ENCODE measurements around the gene RIBC1. TPM values are rescaled to one million over a fixed set of nuclear protein-coding genes. Genes with fewer than 3 reads are reported as not detected.

RIBC1 gene
- total and polyA plus RNA-seq, 9 of the 15 experiments (the other 6 are each of a cell fraction or from before 2014, with no cell fraction given), result 0.07 to 0.51 (median 0.44) TPM

DNA sequence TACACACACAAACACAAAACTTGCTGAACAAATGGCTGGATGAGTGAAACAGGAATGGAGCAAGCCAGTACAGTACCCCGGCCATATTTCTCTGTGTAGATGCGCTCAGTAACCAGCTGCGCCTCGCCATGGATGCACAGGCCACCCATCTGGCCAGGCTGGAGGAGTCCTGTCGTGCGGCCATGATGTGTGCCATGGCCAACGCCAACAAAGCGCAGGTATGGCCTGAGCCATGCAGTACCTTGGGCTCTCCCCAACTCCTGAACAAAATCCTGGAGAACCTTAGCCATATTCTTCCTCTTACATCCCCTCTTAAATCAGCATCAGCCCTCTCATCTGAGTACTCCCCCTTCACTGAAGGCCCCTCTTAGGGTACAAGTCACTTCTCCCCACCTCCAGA lies 7.1 kb downstream of the RIBC1 start:
- no peak overlapping the region for H2AFZ ChIP-seq (ENCODE audit: low read depth, low read length)
- H3K4me1 ChIP-seq (replicated peaks in 1 of 2; ENCODE audit: control insufficient read depth in 2 of 2, insufficient read depth in 2 of 2, low read length in 2 of 2), result peaks cover 3 to 5% of the 10 kb centered on the region in 2 experiments; a peak in 3 of 5 replicates
- H3K36me3 ChIP-seq (ENCODE audit: control insufficient read depth, insufficient read depth, low read length), result peaks cover 34% of the 10 kb centered on the region; the same call in 2 of the 3 replicates
- no peaks in the 10 kb centered on the region for H4K20me1 ChIP-seq (replicated peaks; ENCODE audit: control insufficient read depth, insufficient read depth, low read length)
- H3K4me3 ChIP-seq, result no peak overlapping the region
- no peak for FAIRE-seq
- intact Hi-C loops (cut with micrococcal nuclease), result no loop called here
- 95% methylated on average over 4 of the region's 8 CpGs for WGBS (ENCODE audit: insufficient coverage, low coverage, missing lambda C conversion rate)
- in situ Hi-C loops (cut with MboI), result no loop called here
- no peaks in the 10 kb centered on the region for H3K9me3 ChIP-seq (replicated peaks; ENCODE audit: control insufficient read depth, insufficient read depth, low read depth, low read length)
- no peak for TF ChIP-seq ETS2 (tag; IDR thresholded peaks at IDR 0.05; ENCODE audit: borderline replicate concordance, poor library complexity, severe bottlenecking)
- TF ChIP-seq IRF2 (CRISPR knock-in tag; IDR thresholded peaks at IDR 0.05), result no peak
- no peak for TF ChIP-seq HEY1 (CRISPR knock-in tag; IDR thresholded peaks at IDR 0.05; ENCODE audit: borderline replicate concordance)
- no peak for TF ChIP-seq CCNT2 (IDR thresholded peaks at IDR 0.05; ENCODE audit: borderline replicate concordance, extremely low read depth, insufficient read length, low read depth, low read length)
- TF ChIP-seq ZNF133 (CRISPR knock-in tag; IDR thresholded peaks at IDR 0.05), result no peak
- DNase-seq (ENCODE audit: extremely low read depth in 1 of 4, low spot score in 3 of 4), result no peak
- no peak overlapping the region for H3K27ac ChIP-seq (ENCODE audit: extremely low read depth, low read depth, low read length)
- POLR2A ChIA-PET, result no interaction called here
- no TSS peak for BruUV-seq (replicated peaks)
- no peaks in the 10 kb centered on the region for H3K27me3 ChIP-seq (ENCODE audit: control insufficient read depth in 2 of 2, insufficient read depth in 2 of 2, low read length in 2 of 2)
- peaks cover 11% of the 10 kb centered on the region for H3K79me2 ChIP-seq (ENCODE audit: control insufficient read depth, insufficient read depth, low read length)
- CTCF ChIA-PET (ENCODE audit: low intra/inter-chr PET ratio), result no interaction called here
- no peaks in the 10 kb centered on the region for H3K9me1 ChIP-seq (ENCODE audit: control insufficient read depth, insufficient read depth, low read length)
- H3K9ac ChIP-seq (ENCODE audit: insufficient read depth in 1 of 2, low read depth in 2 of 2, low read length in 2 of 2), result no peak overlapping the region
- ATAC-seq, result no peak
- no peak overlapping the region for H3K4me2 ChIP-seq (ENCODE audit: insufficient read depth, low read length)

- H3K9me1 ChIP-seq (ENCODE audit: control insufficient read depth, insufficient read depth, low read length), result no peaks in the 10 kb centered on the region
- H3K36me3 ChIP-seq (ENCODE audit: control insufficient read depth, insufficient read depth, low read length), result peaks cover 34% of the 10 kb centered on the region; the same call in 2 of the 3 replicates
- TF ChIP-seq TBP (optimal IDR thresholded peaks at IDR 0.05; ENCODE audit: low read depth, low read length) (no peak), POLR2AphosphoS2 (IDR thresholded peaks at IDR 0.05; ENCODE audit: low read length) (no peak), ZC3H8 (IDR thresholded peaks at IDR 0.05) (no peak), USF2 (CRISPR knock-in tag; IDR thresholded peaks at IDR 0.05) (no peak), LARP7 (IDR thresholded peaks at IDR 0.05) (no peak)
- H4K20me1 ChIP-seq (replicated peaks; ENCODE audit: control insufficient read depth, insufficient read depth, low read length), result no peaks in the 10 kb centered on the region
- H3K4me2 ChIP-seq (ENCODE audit: insufficient read depth, low read length), result no peak overlapping the region
- H3K9ac ChIP-seq (ENCODE audit: insufficient read depth in 1 of 2, low read depth in 2 of 2, low read length in 2 of 2), result no peak overlapping the region
- H3K27me3 ChIP-seq (ENCODE audit: control insufficient read depth in 2 of 2, insufficient read depth in 2 of 2, low read length in 2 of 2), result no peaks in the 10 kb centered on the region
- no TSS peak for BruUV-seq (replicated peaks)
- peaks cover 11% of the 10 kb centered on the region for H3K79me2 ChIP-seq (ENCODE audit: control insufficient read depth, insufficient read depth, low read length)
- in situ Hi-C loops (cut with MboI) (no loop called here), intact Hi-C loops (cut with micrococcal nuclease) (no loop called here)
- ChIA-PET POLR2A (interaction anchor here (0.5 to 0.6 kb wide), 2 partner anchors 8 to 183 kb away, joined by 3 read pairs; no protein-coding TSS in a partner anchor), CTCF (ENCODE audit: low intra/inter-chr PET ratio) (no interaction called here)
- 95% methylated on average over 5 of the region's 9 CpGs for WGBS (ENCODE audit: insufficient coverage, low coverage, missing lambda C conversion rate)
- FAIRE-seq, result no peak
- peaks cover 5% of the 10 kb centered on the region in 2 experiments; a peak in 3 of 5 replicates for H3K4me1 ChIP-seq (replicated peaks in 1 of 2; ENCODE audit: control insufficient read depth in 2 of 2, insufficient read depth in 2 of 2, low read length in 2 of 2)
- H3K9me3 ChIP-seq (replicated peaks; ENCODE audit: control insufficient read depth, insufficient read depth, low read depth, low read length), result no peaks in the 10 kb centered on the region
- no peak overlapping the region for H3K4me3 ChIP-seq
- no peak overlapping the region for H2AFZ ChIP-seq (ENCODE audit: low read depth, low read length)
- no peak overlapping the region for H3K27ac ChIP-seq (ENCODE audit: extremely low read depth, low read depth, low read length)
- ATAC-seq, result no peak
- DNase-seq (ENCODE audit: extremely low read depth in 1 of 4, low spot score in 3 of 4), result no peak
Observed at GRCh38 chrX:53430231-53430630, 7.6 kb downstream of the RIBC1 start.
